GM12865 (cell line): ENCODE measurements around the gene FHIT.
"Not testable (repeated sequence)": the region's sequence is repeated elsewhere in the genome, so short reads cannot be mapped to it uniquely, and the experiment has no call there.

Experiments
- DNase-seq: peaks from one replicate; pipeline ENCODE4 v3.0.0; 2010; ENCODE audit warnings: low read depth
- H3K4me3 ChIP-seq: 2 replicates; pipeline ENCODE4 v1.5.1; 2011; ENCODE audit warnings: mild to moderate bottlenecking, low read depth, low read length, control low read depth
- CTCF ChIP-seq: IDR thresholded peaks from 2 replicates; pipeline ENCODE4 v1.5.1; 2011; ENCODE audit warnings: low read length, control low read depth, low read depth, inconsistent platforms; ENCODE audit not compliant: insufficient read depth; ENCODE audit errors: missing control alignments

Gene FHIT

GRCh38 chr3:61199843-61200242, 51.4 kb downstream of the FHIT start:
- H3K4me3 ChIP-seq: no peak overlapping the region
- no peak for TF ChIP-seq CTCF

GRCh38 chr3:61194892-61195538, 56.2 kb downstream of the FHIT start:
- H3K4me3 ChIP-seq: no peak overlapping the region
- DNase-seq: no peak
- no peak for TF ChIP-seq CTCF

More at GRCh38 chr3:61199843-61200242, 51.4 kb downstream of the FHIT start:
- DNase-seq: no peak

- no peak for TF ChIP-seq CTCF
- DNase-seq: no peak
- H3K4me3 ChIP-seq: no peak overlapping the region
Observed at GRCh38 chr3:61192222-61192621, 59.0 kb downstream of the FHIT start.

- H3K4me3 ChIP-seq, DNase-seq: not testable (repeated sequence)
Observed at GRCh38 chr3:61190205-61190604, 61.0 kb downstream of the FHIT start.

- DNase-seq: no peak
- TF ChIP-seq CTCF: no peak
- H3K4me3 ChIP-seq: no peak overlapping the region
Observed at GRCh38 chr3:61186030-61186429, 65.2 kb downstream of the FHIT start.

GRCh38 chr3:61184956-61185355, 66.3 kb downstream of the FHIT start:
- no peak for DNase-seq
- no peak for TF ChIP-seq CTCF
- H3K4me3 ChIP-seq: no peak overlapping the region

GRCh38 chr3:61182662-61183061, 68.6 kb downstream of the FHIT start:
- H3K4me3 ChIP-seq: no peak overlapping the region
- DNase-seq: peak; percentile 9
- no peak for TF ChIP-seq CTCF
